Measurements from ENCODE around the gene NCS1.
"Not testable (repeated sequence)": the region's sequence is repeated elsewhere in the genome, so short reads cannot be mapped to it uniquely, and the experiment has no call there.

The NCS1 gene

DNA sequence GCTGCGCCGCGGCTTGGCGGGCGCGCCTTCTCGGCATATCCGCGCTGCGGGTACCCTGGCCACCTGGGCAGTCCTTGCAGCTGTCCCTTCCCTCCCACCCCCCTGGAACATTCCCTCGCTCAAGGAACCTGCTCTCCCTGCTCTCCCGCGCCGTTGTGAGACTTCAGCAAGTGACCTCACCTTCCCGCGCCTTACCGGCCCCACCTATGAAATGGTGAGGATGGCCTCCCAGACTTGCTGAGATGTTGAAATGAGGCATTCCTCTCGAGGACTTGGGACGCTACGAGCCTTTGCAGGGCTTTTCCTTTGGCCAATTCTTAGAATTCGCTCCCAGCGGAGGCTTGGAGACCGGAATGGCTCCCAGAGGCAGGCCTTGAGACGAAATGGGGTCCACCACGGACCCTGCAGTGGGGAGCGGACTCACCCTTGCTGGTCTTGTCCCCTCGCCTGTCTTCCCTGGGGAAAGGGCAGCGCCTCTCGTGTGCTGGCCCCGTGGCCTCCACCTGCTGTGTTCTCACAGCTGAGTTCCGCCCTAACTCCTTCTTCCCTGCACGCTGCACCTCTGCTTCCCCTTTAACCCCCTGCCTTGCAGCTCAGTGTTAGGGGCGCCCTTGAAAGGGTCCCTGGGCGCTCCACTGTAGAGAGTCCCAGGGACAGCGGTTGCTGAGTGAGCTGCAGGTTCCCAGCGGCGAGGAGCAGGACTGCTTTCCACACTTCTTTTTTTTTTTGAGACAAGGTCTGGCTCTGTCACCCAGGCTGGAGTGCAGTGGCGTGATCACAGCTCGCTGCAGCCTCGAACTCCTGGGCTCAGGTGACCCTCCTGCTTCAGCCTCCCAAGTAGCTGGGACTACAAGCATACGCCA lies 94.3 kb downstream of the NCS1 start:
- no peak overlapping the region for H3K4me3 ChIP-seq (ENCODE audit: low read length)

GRCh38 chr9:130267930-130268329 lies 95.7 kb downstream of the NCS1 start:
- H3K4me3 ChIP-seq (ENCODE audit: low read length): no peak overlapping the region
- DNase-seq (ENCODE audit: low read depth, low spot score): no peak

More for the DNA sequence above, 94.3 kb downstream of the NCS1 start:
- no peak for DNase-seq (ENCODE audit: low read depth, low spot score)

DNA sequence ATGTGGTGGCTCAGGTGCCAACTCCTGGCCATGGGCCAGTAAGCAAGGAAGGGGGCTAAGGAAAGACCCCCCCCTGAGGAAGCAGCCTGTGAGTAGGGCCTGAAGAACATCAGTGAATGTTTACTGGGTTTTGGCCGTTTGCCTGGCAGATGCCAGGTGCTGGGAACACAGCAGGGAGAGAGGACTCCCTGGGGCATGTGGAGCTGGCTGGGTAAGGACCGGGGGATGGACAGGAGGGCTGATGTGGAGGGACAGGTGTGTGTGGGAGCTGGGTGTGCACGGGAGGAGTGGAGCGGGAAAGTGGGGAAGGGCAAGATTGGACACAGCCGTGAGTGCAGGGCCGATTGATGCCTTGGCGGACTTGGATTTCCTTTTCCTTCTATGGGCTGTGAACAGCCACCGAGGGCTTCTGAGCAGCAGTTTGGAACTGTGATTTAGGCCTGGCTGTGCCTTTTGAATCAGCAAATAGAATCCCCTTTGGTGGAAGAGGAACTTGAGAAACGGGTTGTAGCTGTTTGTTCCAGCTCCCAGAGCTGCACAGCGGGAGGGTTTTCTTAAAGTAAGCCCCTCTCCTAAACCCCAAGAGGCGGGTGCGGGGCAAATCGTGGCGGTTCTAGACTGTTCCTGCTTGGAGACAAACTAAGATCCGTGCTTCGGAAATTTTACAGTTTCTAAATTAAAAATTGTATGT lies 96.5 kb downstream of the NCS1 start:
- no peak overlapping the region for H3K4me3 ChIP-seq (ENCODE audit: low read length)
- DNase-seq (ENCODE audit: low read depth, low spot score): no peak

- DNase-seq (ENCODE audit: low read depth, low spot score): no peak
- H3K4me3 ChIP-seq (ENCODE audit: low read length): no peak overlapping the region
These were observed 99.3 kb downstream of the NCS1 start for GRCh38 chr9:130271473-130271872.

DNA sequence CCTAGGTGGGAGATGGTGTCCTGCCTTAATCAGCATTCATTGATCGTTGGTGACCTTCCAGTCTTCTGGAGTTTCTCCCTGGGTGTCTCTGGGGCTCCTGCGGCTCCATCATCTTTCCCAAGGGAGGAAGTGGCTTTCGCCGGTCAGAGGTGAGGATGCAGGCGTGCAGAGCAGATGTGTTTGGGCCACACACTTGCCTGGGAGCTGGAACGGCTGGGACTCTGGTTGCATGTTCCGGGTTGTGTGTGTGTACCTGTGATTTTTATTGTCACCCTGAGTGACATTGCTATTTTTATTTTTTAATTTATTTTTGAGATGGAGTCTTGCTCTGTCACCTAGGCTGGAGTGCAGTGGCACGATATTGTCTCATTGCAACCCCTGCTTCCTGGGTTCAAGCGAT lies 103.0 kb downstream of the NCS1 start:
- H3K4me3 ChIP-seq (ENCODE audit: low read length): no peak overlapping the region
- DNase-seq (ENCODE audit: low read depth, low spot score): no peak

GRCh38 chr9:130276121-130276520 lies 103.9 kb downstream of the NCS1 start:
- DNase-seq (ENCODE audit: low read depth, low spot score): no peak
- no peak overlapping the region for H3K4me3 ChIP-seq (ENCODE audit: low read length)

GRCh38 chr9:130276955-130277354 lies 104.8 kb downstream of the NCS1 start:
- no peak for DNase-seq (ENCODE audit: low read depth, low spot score)

DNA sequence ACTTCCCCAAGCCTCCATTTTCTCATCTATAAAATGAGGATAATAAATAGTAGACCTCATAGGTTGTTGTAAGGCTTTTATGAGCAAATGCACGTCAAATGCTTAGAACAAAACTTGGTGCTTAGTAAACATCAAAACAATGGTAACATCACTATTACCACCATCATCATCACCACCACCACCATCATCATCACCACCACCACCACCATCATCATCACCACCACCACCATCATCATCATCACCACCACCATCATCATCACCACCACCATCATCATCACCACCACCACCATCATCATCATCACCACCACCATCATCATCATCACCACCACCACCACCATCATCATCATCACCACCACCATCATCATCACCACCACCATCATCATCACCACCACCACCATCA lies 105.3 kb downstream of the NCS1 start:
- not testable (repeated sequence) for H3K4me3 ChIP-seq (ENCODE audit: low read length); DNase-seq (ENCODE audit: low read depth, low spot score)

More at GRCh38 chr9:130276955-130277354, 104.8 kb downstream of the NCS1 start:
- H3K4me3 ChIP-seq (ENCODE audit: low read length): no peak overlapping the region

GRCh38 chr9:130283539-130284248 lies 111.5 kb downstream of the NCS1 start:
- DNase-seq (ENCODE audit: low read depth, low spot score): no peak
- H3K4me3 ChIP-seq (ENCODE audit: low read length): no peak overlapping the region

GRCh38 chr9:130284249-130284625 lies 112.0 kb downstream of the NCS1 start:
- DNase-seq (ENCODE audit: low read depth, low spot score): no peak
- no peak overlapping the region for H3K4me3 ChIP-seq (ENCODE audit: low read length)

DNA sequence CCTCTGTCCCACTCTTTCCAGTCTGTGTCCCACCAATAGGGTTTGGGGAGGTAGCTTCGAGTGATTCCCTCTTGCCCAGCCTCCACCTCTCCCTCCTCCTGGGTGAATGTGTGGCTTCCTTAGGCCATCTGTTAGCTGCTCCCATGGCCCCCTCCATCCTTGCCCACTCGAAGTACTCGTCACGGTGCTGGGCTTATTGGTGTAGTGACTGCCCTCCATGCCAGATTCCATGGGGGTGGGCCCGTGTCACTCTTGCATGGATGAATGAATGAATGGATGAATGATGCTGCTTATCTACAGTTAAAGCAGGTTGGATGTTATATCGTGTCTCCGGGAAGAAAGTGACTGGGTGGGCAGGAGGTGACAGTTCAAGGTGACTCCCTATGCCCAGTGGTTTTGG lies 112.5 kb downstream of the NCS1 start:
- H3K4me3 ChIP-seq (ENCODE audit: low read length): no peak overlapping the region
- DNase-seq (ENCODE audit: low read depth, low spot score): no peak

- DNase-seq (ENCODE audit: low read depth, low spot score): no peak
These were observed 113.1 kb downstream of the NCS1 start for GRCh38 chr9:130285271-130285670.

DNA sequence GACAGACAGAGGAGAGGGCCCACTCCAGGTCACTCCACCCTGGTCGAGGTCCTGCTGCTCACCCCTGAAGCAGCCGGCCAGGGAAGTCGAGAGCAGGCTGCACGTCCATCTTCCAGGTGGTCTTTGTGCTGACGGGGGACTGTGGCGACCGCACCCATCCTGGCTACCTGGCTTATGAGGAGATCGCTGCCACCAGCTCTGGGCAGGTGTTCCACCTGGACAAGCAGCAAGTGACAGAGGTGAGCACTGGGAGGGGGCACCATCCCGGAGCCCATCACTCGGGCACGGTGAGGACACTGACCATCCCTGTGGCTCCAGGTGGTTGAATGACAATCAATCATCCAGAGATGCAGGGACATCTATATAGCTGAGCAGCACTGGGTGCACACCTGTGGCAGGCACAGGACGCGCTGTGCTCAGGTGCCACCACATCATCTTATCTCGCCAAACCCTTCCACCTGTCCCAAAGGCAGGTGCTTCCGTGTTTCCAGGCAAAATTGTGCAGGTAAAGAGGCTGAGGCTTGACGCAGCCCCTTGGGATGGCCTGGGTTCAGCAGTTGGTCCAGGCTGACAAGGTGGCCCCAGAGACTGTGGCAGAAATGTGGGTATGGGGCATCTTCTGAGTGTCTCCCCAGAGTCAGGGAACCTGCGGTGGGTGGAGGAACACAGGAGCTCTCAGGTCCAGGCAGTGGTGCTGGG lies 114.0 kb downstream of the NCS1 start:
- no peak for DNase-seq (ENCODE audit: low read depth, low spot score)
- no peak overlapping the region for H3K4me3 ChIP-seq (ENCODE audit: low read length)

More at GRCh38 chr9:130285271-130285670, 113.1 kb downstream of the NCS1 start:
- H3K4me3 ChIP-seq (ENCODE audit: low read length): no peak overlapping the region
